ENCODE data around the gene RABGAP1L.

The RABGAP1L gene

GRCh38 chr1:174998569-174999215 lies 839.4 kb downstream of the RABGAP1L start:
- H3K4me3 ChIP-seq (ENCODE audit: low read length, poor library complexity, severe bottlenecking): peak overlapping the region; percentile 98
- TF ChIP-seq EZH2phosphoT487 (IDR thresholded peaks at IDR 0.05; ENCODE audit: borderline replicate concordance): no peak
- peak; percentile 78 for TF ChIP-seq CTCF (conservative IDR thresholded peaks at IDR 0.05; ENCODE audit: low read length)
- peaks cover 34% of the 10 kb centered on the region for H4K20me1 ChIP-seq (ENCODE audit: insufficient read depth, low read length, poor library complexity, severe bottlenecking)
- H3K4me1 ChIP-seq (ENCODE audit: insufficient read depth, low read length, poor library complexity, severe bottlenecking): peaks cover 35% of the 10 kb centered on the region
- peak overlapping the region; percentile 100 for H3K9ac ChIP-seq (ENCODE audit: low read depth, low read length, poor library complexity, severe bottlenecking)
- H3K27me3 ChIP-seq (ENCODE audit: insufficient read depth, low read length, poor library complexity, severe bottlenecking): no peaks in the 10 kb centered on the region
- peaks cover 6% of the 10 kb centered on the region; the same call in 1 of the 2 replicates for H3F3A ChIP-seq (ENCODE audit: low read depth)
- no peaks in the 10 kb centered on the region for H3K36me3 ChIP-seq (ENCODE audit: insufficient read depth, low read length)
- peak overlapping the region; percentile 82 for H2AFZ ChIP-seq (ENCODE audit: low read length)
- H3K4me2 ChIP-seq (ENCODE audit: low read depth, low read length, poor library complexity, severe bottlenecking): peak overlapping the region; percentile 99
- no peaks in the 10 kb centered on the region for H3K9me3 ChIP-seq (ENCODE audit: insufficient read depth, low read depth, low read length)
- H3K79me2 ChIP-seq (ENCODE audit: insufficient read depth, low read length): peaks cover 38% of the 10 kb centered on the region
- H3K9me2 ChIP-seq (replicated peaks; ENCODE audit: low read depth, low read length): no peaks in the 10 kb centered on the region

GRCh38 chr1:174999216-174999935 lies 840.1 kb downstream of the RABGAP1L start:
- TF ChIP-seq EZH2phosphoT487 (IDR thresholded peaks at IDR 0.05; ENCODE audit: borderline replicate concordance) (no peak), CTCF (conservative IDR thresholded peaks at IDR 0.05; ENCODE audit: low read length) (no peak)
- Histone ChIP-seq H2AFZ (ENCODE audit: low read length) (peak overlapping the region; percentile 82), H3K9me2 (replicated peaks; ENCODE audit: low read depth, low read length) (no peaks in the 10 kb centered on the region), H3K36me3 (ENCODE audit: insufficient read depth, low read length) (no peaks in the 10 kb centered on the region), H4K20me1 (ENCODE audit: insufficient read depth, low read length, poor library complexity, severe bottlenecking) (peaks cover 41% of the 10 kb centered on the region), H3K4me1 (ENCODE audit: insufficient read depth, low read length, poor library complexity, severe bottlenecking) (peaks cover 42% of the 10 kb centered on the region), H3K4me2 (ENCODE audit: low read depth, low read length, poor library complexity, severe bottlenecking) (peak overlapping the region; percentile 99), H3K4me3 (ENCODE audit: low read length, poor library complexity, severe bottlenecking) (peak overlapping the region; percentile 98), H3K9me3 (ENCODE audit: insufficient read depth, low read depth, low read length) (no peaks in the 10 kb centered on the region), H3K79me2 (ENCODE audit: insufficient read depth, low read length) (peaks cover 45% of the 10 kb centered on the region), H3K27me3 (ENCODE audit: insufficient read depth, low read length, poor library complexity, severe bottlenecking) (no peaks in the 10 kb centered on the region), H3F3A (ENCODE audit: low read depth) (peaks cover 6% of the 10 kb centered on the region; the same call in 1 of the 2 replicates), H3K9ac (ENCODE audit: low read depth, low read length, poor library complexity, severe bottlenecking) (peak overlapping the region; percentile 100)

- no peaks in the 10 kb centered on the region for H3K9me3 ChIP-seq (ENCODE audit: insufficient read depth, low read depth, low read length)
- no peaks in the 10 kb centered on the region for H3K27me3 ChIP-seq (ENCODE audit: insufficient read depth, low read length, poor library complexity, severe bottlenecking)
- peak within 1 kb of the TSS; percentile 99 for H3K4me2 ChIP-seq (ENCODE audit: low read depth, low read length, poor library complexity, severe bottlenecking)
- H3K4me1 ChIP-seq (ENCODE audit: insufficient read depth, low read length, poor library complexity, severe bottlenecking): peaks cover 49% of the 10 kb centered on the region
- peaks cover 49% of the 10 kb centered on the region for H4K20me1 ChIP-seq (ENCODE audit: insufficient read depth, low read length, poor library complexity, severe bottlenecking)
- TF ChIP-seq CTCF (conservative IDR thresholded peaks at IDR 0.05; ENCODE audit: low read length) (no peak), EZH2phosphoT487 (IDR thresholded peaks at IDR 0.05; ENCODE audit: borderline replicate concordance) (no peak)
- no peaks in the 10 kb centered on the region for H3K9me2 ChIP-seq (replicated peaks; ENCODE audit: low read depth, low read length)
- peak within 1 kb of the TSS; percentile 82 for H2AFZ ChIP-seq (ENCODE audit: low read length)
- H3K9ac ChIP-seq (ENCODE audit: low read depth, low read length, poor library complexity, severe bottlenecking): peak within 1 kb of the TSS; percentile 100
- peaks cover 6% of the 10 kb centered on the region; the same call in 1 of the 2 replicates for H3F3A ChIP-seq (ENCODE audit: low read depth)
- H3K36me3 ChIP-seq (ENCODE audit: insufficient read depth, low read length): peaks cover 2% of the 10 kb centered on the region; the same call in 1 of the 2 replicates
- H3K4me3 ChIP-seq (ENCODE audit: low read length, poor library complexity, severe bottlenecking): peak within 1 kb of the TSS; percentile 98
- H3K79me2 ChIP-seq (ENCODE audit: insufficient read depth, low read length): peaks cover 53% of the 10 kb centered on the region
Measured at GRCh38 chr1:174999936-175000696, 840.8 kb downstream of the RABGAP1L start, which contains the start of gene CACYBP. Gene CACYBP, plus strand, starts transcription at chr1:174999947. Its CDS starts 234 bp downstream, at chr1:175000181.
